AG04449 (cell line): Measurements from ENCODE around the gene SSU72.
"Not testable (repeated sequence)": the region's sequence is repeated elsewhere in the genome, so short reads cannot be mapped to it uniquely, and the experiment has no call there.

Source experiments
- CTCF ChIA-PET: fragments of 350-600 bp; formaldehyde crosslinking; extraction: SDS; loops from one replicate; lab custom pipeline; 2021; ENCODE audit warnings: antibody characterized with exemption; lab: Yijun Ruan, JAX
- POLR2A ChIA-PET: fragments of 400-600, 350-600 bp; formaldehyde crosslinking; extraction: SDS; loops from one replicate; lab custom pipeline; 2020; ENCODE audit warnings: antibody characterized with exemption, inconsistent platforms; lab: Yijun Ruan, JAX
- DNase-seq: peaks from one replicate; pipeline ENCODE4 v3.0.0-alpha.2; 2010; ENCODE audit warnings: low read depth, low spot score
- H3K4me3 ChIP-seq: 2 replicates; pipeline ENCODE4 v1.5.1; 2011; ENCODE audit warnings: low read depth, mild to moderate bottlenecking, control low read depth, low read length
- CTCF ChIP-seq: IDR thresholded peaks from one replicate; pipeline ENCODE4 v1.5.1; 2011; ENCODE audit warnings: mild to moderate bottlenecking, moderate library complexity, low read length, control low read depth, inconsistent platforms; ENCODE audit not compliant: insufficient read depth; ENCODE audit errors: missing control alignments

The SSU72 gene

GRCh38 chr1:1535201-1536018 is 39.3 kb downstream of the SSU72 start:
- no peak for TF ChIP-seq CTCF
- CTCF ChIA-PET: no interaction called here
- H3K4me3 ChIP-seq: no peak overlapping the region
- POLR2A ChIA-PET: no interaction called here
- no peak for DNase-seq

- DNase-seq: no peak
- POLR2A ChIA-PET: no interaction called here
- TF ChIP-seq CTCF: no peak
- no peak overlapping the region for H3K4me3 ChIP-seq
- CTCF ChIA-PET: no interaction called here
These were observed 40.1 kb downstream of the SSU72 start for GRCh38 chr1:1534401-1535154.

- H3K4me3 ChIP-seq, CTCF ChIA-PET, DNase-seq, POLR2A ChIA-PET: not testable (repeated sequence)
These were observed 40.8 kb downstream of the SSU72 start for GRCh38 chr1:1533894-1534291.

GRCh38 chr1:1533176-1533893 is 41.3 kb downstream of the SSU72 start:
- H3K4me3 ChIP-seq, CTCF ChIA-PET, POLR2A ChIA-PET, DNase-seq: not testable (repeated sequence)

- no peak for TF ChIP-seq CTCF
- ChIA-PET POLR2A (no interaction called here), CTCF (no interaction called here)
- no peak overlapping the region for H3K4me3 ChIP-seq
- DNase-seq: no peak
These were observed 42.7 kb downstream of the SSU72 start for GRCh38 chr1:1531947-1532346.

- H3K4me3 ChIP-seq: no peak overlapping the region
- DNase-seq: no peak
- no peak for TF ChIP-seq CTCF
- ChIA-PET POLR2A (no interaction called here), CTCF (no interaction called here)
These were observed 44.7 kb downstream of the SSU72 start for GRCh38 chr1:1529936-1530335.

GRCh38 chr1:1529321-1529720 is 45.3 kb downstream of the SSU72 start:
- DNase-seq: no peak
- ChIA-PET CTCF (no interaction called here), POLR2A (no interaction called here)
- TF ChIP-seq CTCF: no peak
- H3K4me3 ChIP-seq: no peak overlapping the region
